22Rv1 (cell line): ENCODE measurements around the gene CES5A.
A peak's percentile ranks its signal among the peaks of the same experiment; 100 is the strongest.

Source experiments
- CTCF ChIP-seq: fragments of 450-650 bp; IDR thresholded peaks from 2 replicates; pipeline ENCODE4 v1.5.1; 2017; ENCODE audit warnings: mild to moderate bottlenecking
- ZFX ChIP-seq: fragments of 450-650 bp; IDR thresholded peaks from 2 replicates; pipeline ENCODE4 v1.6.1; 2017; ENCODE audit warnings: antibody characterized with exemption, borderline replicate concordance

DNA sequence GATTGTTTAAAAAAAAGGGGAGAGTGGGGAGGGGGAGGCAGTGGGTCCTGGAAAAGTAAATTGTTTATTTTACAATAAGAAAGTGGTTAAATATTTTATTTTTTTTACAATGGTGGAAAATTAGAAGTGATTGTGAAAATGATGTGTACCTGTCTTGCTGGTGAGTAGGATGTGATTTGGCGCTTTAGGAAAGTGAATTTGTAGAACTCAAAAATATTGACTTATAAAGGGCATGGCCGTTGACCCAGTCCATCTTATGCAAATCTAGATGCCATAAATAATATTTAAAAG, 32.1 kb downstream of the CES5A start:
- TF ChIP-seq CTCF = peak; percentile 37
- no peak for TF ChIP-seq ZFX
